ENCODE results near the gene SFXN5. TPM values are rescaled to one million over a fixed set of nuclear protein-coding genes. Genes with fewer than 3 reads are reported as not detected.

Gene SFXN5
- total and polyA plus RNA-seq, 7 donors, result 5.1 to 17.1 (median 12.2) TPM

DNA sequence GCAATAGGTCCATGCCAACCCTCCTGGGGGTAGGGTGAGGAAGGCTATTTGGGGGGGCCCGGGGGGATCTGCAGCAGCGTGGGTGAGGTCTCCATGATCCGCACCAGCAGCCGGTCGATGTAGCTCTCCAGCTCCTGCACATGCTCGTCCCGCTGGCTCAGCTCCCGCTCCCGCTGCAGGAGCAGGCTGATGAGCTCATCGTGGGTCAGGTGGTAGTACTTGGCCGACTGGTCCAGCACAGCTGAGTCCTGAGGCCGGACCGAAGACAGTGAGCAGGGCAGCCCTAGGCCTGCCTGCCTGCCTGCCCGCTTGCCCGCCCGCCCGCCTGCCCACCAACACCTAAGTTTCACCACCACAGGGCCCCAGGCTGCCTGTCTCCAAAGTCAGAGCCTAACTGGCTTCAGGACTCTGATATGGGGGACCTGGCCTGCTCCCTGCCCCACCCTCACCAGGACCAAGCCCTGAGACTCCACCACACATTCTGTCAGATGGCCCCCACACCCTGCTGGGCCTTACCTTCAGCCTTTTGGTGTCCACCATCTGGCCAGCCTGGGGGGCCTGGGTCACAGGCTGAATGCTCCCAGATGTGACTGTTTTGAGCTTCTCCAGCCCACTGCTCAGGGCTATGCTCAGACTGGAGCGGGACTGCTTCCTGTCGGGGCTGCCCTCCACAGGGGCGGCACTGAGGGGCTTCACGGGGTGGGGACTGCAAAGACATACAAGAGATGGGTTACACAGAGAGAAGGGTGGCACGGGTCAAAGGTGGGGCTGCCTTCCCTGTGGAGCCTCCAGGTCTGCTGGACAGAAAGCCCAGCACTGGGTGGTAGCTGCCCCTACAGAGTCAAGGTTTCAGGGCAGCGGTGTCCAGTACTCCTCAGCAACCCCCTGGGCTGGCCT is 4.2 kb upstream of the SFXN5 start:
- DNase-seq, result peak; percentile 81 to 92
- intact Hi-C loops (cut with DNase I), result loop anchor here in 1 of 2 donors (5.0 kb wide), 1 partner anchor 37 kb away; the partner anchor contains the start of gene RAB11FIP5
- ATAC-seq, result peak; percentile 64 to 71 (median 70)
- Histone ChIP-seq H3K4me1 (peaks cover 15% of the 10 kb centered on the region), H3K27me3 (ENCODE audit: insufficient read depth in 3 of 3, low read length in 2 of 3) (no peaks in the 10 kb centered on the region), H3K9me3 (no peaks in the 10 kb centered on the region), H3K4me3 (peak overlapping the region; percentile 18), H3K36me3 (ENCODE audit: insufficient read depth in 1 of 2, low read depth in 1 of 2) (peaks cover 0 to 11% of the 10 kb centered on the region in 2 donors), H3K27ac (peak overlapping the region; percentile 83)
- TF ChIP-seq, protein P1, sequence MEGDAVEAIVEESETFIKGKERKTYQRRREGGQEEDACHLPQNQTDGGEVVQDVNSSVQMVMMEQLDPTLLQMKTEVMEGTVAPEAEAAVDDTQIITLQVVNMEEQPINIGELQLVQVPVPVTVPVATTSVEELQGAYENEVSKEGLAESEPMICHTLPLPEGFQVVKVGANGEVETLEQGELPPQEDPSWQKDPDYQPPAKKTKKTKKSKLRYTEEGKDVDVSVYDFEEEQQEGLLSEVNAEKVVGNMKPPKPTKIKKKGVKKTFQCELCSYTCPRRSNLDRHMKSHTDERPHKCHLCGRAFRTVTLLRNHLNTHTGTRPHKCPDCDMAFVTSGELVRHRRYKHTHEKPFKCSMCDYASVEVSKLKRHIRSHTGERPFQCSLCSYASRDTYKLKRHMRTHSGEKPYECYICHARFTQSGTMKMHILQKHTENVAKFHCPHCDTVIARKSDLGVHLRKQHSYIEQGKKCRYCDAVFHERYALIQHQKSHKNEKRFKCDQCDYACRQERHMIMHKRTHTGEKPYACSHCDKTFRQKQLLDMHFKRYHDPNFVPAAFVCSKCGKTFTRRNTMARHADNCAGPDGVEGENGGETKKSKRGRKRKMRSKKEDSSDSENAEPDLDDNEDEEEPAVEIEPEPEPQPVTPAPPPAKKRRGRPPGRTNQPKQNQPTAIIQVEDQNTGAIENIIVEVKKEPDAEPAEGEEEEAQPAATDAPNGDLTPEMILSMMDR (IDR thresholded peaks at IDR 0.05), result no peak
- WGBS, 3 donors, result 44 to 64% (median 53%) methylated on average over 22 to 23 of the region's 23 CpGs

DNA sequence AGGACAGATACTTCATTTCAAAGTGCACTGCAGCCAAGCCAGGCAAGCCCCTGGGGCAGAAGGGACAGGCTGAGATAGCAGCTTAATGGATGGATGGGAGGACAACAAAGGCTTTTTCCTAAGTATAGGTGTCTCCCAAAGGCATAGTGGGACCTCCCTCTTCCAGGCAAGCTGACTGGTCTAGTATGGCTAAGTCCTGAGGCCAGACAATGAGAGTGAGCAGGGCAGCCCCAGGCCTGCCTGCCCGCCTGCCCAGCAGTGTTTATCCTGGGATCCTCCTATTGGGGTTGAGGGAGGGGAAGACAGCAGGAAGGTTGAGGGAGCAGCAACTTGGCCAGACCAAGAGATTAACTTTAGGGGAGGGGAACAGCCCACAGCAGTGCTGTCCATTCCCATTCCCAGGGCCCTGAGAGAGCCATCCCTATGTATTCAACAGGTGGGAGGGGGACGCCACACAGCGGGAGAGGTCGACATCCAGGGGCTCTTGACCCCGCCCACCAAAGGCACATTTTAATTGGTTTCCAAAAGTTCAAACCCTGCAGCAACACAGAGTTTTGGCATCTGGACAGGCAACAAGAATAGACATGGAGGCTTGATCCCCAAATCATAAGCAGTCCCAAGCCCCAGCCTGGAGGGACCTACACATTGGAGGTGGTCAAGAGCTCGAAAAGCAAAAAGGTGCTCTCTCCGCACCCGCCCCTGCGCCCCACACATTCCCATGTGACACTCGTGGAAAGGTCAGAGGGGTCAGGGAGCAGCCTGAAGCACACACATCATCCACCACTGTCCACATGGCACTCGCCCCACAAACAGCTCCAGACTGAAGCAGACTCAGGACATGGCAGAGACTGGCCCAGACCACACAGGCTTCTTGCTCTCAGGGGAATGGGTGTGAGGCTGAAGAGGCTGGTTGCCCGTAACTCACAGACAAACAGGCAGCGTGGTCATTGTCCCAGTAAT is 2.9 kb upstream of the SFXN5 start:
- H3K9me3 ChIP-seq, result no peaks in the 10 kb centered on the region
- H3K27me3 ChIP-seq (ENCODE audit: insufficient read depth in 3 of 3, low read length in 2 of 3), result no peaks in the 10 kb centered on the region
- intact Hi-C loops (cut with DNase I), result loop anchor here in 1 of 2 donors (5.0 kb wide), 1 partner anchor 38 kb away; the partner anchor contains the start of gene RAB11FIP5
- ATAC-seq (no peak), DNase-seq (no peak)
- peaks cover 20% of the 10 kb centered on the region for H3K4me1 ChIP-seq
- no peak overlapping the region for H3K4me3 ChIP-seq
- TF ChIP-seq, protein P1 (IDR thresholded peaks at IDR 0.05), result no peak
- peak overlapping the region; percentile 83 for H3K27ac ChIP-seq
- WGBS, 3 donors, result 84 to 89% (median 84%) methylated on average over 13 of the region's 13 CpGs
- no peaks in the 10 kb centered on the region for H3K36me3 ChIP-seq (ENCODE audit: insufficient read depth in 1 of 2, low read depth in 1 of 2)

DNA sequence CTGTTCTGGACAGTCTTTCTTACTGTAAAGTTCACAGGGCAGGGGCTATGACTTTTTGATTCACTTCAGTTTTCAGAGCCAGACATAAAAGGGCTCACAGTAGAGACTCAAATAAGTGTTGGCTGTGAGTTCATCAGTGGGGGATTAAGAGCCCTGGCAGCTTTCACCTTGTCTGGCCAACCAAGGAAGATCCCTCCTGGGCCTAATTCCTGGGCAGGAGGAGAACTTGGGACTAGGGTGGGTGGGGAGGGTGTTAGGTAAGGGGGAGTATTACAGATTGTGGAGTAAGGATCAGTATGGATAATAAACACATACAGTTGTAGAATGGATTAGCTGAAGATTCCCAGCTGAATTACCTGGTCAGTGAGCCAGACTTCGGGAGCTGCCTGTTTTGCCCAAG is 904 bp upstream of the SFXN5 start:
- Histone ChIP-seq H3K4me3 (peak overlapping the region; percentile 99), H3K27ac (peak overlapping the region; percentile 98), H3K27me3 (ENCODE audit: insufficient read depth in 3 of 3, low read length in 2 of 3) (no peaks in the 10 kb centered on the region), H3K9me3 (no peaks in the 10 kb centered on the region), H3K4me1 (peaks cover 36% of the 10 kb centered on the region), H3K36me3 (ENCODE audit: insufficient read depth in 1 of 2, low read depth in 1 of 2) (peaks cover 0 to 9% of the 10 kb centered on the region in 2 donors)
- WGBS, 3 donors, result 84 to 96% (median 93%) methylated on average over 1 of the region's 1 CpG
- intact Hi-C loops (cut with DNase I), result no loop called here
- no peak for ATAC-seq
- no peak for DNase-seq
- TF ChIP-seq, protein P1 (IDR thresholded peaks at IDR 0.05), result no peak

DNA sequence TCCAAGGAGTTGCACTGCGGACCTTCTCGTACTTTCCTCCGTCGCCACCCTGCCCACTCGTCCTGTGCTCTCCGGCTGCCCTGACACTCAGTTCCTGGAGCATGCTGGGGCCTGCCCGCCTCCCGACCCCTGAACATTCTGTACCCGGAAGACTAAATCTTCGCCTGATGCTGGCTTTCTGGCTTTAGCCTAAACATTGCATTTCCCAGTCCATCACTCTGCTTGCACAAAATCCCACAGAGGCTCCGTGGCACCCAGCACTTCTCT is 550 bp upstream of the SFXN5 start:
- Histone ChIP-seq H3K36me3 (ENCODE audit: insufficient read depth in 1 of 2, low read depth in 1 of 2) (peaks cover 0 to 9% of the 10 kb centered on the region in 2 donors), H3K4me1 (peaks cover 36% of the 10 kb centered on the region), H3K27me3 (ENCODE audit: insufficient read depth in 3 of 3, low read length in 2 of 3) (no peaks in the 10 kb centered on the region), H3K27ac (peak overlapping the region; percentile 98), H3K9me3 (no peaks in the 10 kb centered on the region), H3K4me3 (peak overlapping the region; percentile 99)
- TF ChIP-seq, protein P1 (IDR thresholded peaks at IDR 0.05), result no peak
- ATAC-seq (peak in 1 of 4 donors; percentile 4), DNase-seq (peak in 1 of 2 donors; percentile 36)
- WGBS, 3 donors, result 4 to 8% (median 5%) methylated on average over 11 of the region's 11 CpGs
- intact Hi-C loops (cut with DNase I), result no loop called here

All from psoas muscle (tissue), 8 donors.